ENCODE measurements around the gene IPP. TPM values are rescaled to one million over a fixed set of nuclear protein-coding genes. Genes with fewer than 3 reads are reported as not detected.
A peak's percentile ranks its signal among the peaks of the same experiment; 100 is the strongest.

The IPP gene
- total RNA-seq, 6 experiments from 2014 or later = 5.5 to 12.9 (median 8.3) TPM

DNA sequence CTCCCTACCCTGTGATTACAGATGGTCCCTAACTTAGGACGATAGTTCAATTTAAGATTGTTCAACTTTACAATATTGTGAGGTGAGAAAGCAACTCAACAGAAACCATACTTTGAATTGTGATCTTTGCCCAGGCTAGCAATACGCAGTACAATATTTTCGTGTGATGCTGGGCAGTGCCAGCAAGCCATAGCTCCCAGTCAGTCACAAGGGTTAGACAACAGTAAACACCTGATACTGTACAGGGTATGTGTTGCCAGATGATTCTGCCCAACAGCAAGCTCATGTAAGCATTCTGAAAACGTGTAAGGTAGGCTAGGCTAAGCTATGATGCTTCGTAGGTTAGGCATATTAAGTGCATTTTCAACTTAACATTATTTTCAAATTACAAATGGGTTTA is 76.0 kb downstream of the IPP start:
- no peak for DNase-seq

DNA sequence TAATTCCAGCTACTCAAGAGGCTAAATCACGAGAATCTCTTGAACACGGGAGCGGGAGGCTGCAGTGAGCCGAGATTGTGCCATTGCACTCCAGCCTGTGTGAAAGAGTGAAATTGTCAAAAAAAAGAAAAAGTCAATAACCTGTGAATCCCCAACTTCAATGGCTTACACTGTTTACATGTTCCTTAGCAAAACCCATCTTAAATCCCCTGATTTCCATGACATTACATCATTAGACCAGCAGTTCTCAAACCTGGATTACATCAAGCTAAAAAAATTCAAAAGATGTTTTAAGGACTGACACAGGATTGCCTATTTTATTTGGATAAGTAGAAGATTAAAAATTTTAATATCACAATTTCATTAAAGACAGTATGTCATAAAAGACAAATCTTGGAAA is 76.5 kb downstream of the IPP start:
- no peak overlapping the region for H3K27ac ChIP-seq
- TF ChIP-seq POLR2A (IDR thresholded peaks at IDR 0.05) = no peak
- TF ChIP-seq, protein P1, sequence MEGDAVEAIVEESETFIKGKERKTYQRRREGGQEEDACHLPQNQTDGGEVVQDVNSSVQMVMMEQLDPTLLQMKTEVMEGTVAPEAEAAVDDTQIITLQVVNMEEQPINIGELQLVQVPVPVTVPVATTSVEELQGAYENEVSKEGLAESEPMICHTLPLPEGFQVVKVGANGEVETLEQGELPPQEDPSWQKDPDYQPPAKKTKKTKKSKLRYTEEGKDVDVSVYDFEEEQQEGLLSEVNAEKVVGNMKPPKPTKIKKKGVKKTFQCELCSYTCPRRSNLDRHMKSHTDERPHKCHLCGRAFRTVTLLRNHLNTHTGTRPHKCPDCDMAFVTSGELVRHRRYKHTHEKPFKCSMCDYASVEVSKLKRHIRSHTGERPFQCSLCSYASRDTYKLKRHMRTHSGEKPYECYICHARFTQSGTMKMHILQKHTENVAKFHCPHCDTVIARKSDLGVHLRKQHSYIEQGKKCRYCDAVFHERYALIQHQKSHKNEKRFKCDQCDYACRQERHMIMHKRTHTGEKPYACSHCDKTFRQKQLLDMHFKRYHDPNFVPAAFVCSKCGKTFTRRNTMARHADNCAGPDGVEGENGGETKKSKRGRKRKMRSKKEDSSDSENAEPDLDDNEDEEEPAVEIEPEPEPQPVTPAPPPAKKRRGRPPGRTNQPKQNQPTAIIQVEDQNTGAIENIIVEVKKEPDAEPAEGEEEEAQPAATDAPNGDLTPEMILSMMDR (IDR thresholded peaks at IDR 0.05) = no peak
- WGBS (ENCODE audit: insufficient coverage, low coverage, low lambda C conversion rate, missing lambda C conversion rate) = 45% methylated on average over 4 of the region's 4 CpGs
- H3K36me3 ChIP-seq = no peaks in the 10 kb centered on the region
- no peak for DNase-seq
- peaks cover 0 to 62% (median 30%) of the 10 kb centered on the region in 4 donors for H3K4me1 ChIP-seq
- ATAC-seq = peak in 1 of 4 donors; percentile 44
- intact Hi-C loops (cut with DNase I) = no loop called here
- no peaks in the 10 kb centered on the region for H3K9me3 ChIP-seq
- no peaks in the 10 kb centered on the region for H3K27me3 ChIP-seq
- no peak overlapping the region for H3K4me3 ChIP-seq

More for the DNA sequence above, 76.0 kb downstream of the IPP start:
- Histone ChIP-seq H3K4me1 (peaks cover 0 to 62% (median 30%) of the 10 kb centered on the region in 4 donors), H3K36me3 (no peaks in the 10 kb centered on the region), H3K27me3 (no peaks in the 10 kb centered on the region), H3K9me3 (no peaks in the 10 kb centered on the region), H3K4me3 (no peak overlapping the region), H3K27ac (no peak overlapping the region)
- ATAC-seq = peak; percentile 50 to 66 (median 62)
- no peak for TF ChIP-seq POLR2A (IDR thresholded peaks at IDR 0.05)
- TF ChIP-seq, protein P1 (IDR thresholded peaks at IDR 0.05) = no peak
- WGBS (ENCODE audit: insufficient coverage, low coverage, low lambda C conversion rate, missing lambda C conversion rate) = 37% methylated on average over 5 of the region's 5 CpGs
- intact Hi-C loops (cut with DNase I) = no loop called here

DNA sequence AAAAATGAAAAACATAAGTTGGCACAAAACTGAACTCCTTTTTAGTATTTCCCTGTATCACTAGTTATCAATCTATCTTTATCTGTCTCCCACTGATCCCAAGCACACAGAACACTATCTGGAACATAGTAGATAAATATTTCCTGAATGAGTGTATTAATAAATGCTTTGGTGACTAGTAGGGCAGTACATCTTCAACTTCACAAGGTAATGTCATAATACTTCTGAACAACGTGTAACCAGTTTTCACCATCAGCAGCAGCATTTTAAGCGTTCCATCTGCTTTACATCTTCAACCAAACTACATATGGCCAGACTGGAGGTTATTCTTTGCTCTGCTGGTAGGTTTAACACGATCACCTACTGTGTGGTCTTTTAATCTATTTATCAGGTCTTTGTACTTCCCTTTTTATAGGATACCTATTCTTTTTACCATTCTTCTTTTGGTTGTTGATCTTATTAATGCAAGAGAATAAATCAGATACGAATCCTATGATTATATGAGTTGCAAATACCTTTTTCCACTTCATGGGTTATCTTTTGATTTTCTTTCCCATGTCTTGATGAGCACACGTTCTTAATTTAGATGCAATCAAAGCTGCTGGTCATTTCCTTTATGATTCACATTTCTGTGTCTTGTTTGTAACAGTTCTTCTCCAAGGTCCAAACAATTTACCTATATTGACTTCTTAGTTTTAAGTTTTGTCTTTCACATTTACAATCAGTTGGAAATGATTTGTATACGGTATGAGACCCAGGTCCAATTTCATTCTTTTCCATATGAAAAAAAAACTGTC is 80.4 kb downstream of the IPP start:
- Histone ChIP-seq H3K4me3 (no peak overlapping the region), H3K36me3 (no peaks in the 10 kb centered on the region), H3K4me1 (peaks cover 0 to 58% (median 16%) of the 10 kb centered on the region in 4 donors), H3K9me3 (no peaks in the 10 kb centered on the region), H3K27me3 (no peaks in the 10 kb centered on the region), H3K27ac (no peak overlapping the region)
- 73% methylated on average over 6 of the region's 6 CpGs for WGBS (ENCODE audit: insufficient coverage, low coverage, low lambda C conversion rate, missing lambda C conversion rate)
- no peak for ATAC-seq
- DNase-seq = no peak
- TF ChIP-seq, protein P1 (IDR thresholded peaks at IDR 0.05) = no peak
- intact Hi-C loops (cut with DNase I) = no loop called here

DNA sequence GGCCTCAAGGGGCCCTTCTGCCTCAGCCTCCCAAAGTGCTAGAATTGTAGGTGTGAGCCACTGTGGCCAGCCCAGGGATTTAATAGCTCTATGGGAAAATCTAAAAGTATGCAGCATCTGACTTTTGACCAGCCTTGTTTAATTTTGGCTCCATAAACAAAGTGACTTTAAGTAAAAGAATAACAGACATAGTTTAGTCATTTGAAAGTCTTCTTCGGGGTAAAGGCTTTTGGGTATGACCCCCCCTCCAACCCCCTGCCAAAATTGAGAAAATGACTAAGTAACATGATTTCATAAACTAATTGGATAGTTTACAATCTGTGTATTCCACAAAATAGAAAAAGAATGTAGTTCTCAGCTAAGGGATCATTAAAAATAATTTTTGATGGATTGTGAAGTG is 81.1 kb downstream of the IPP start:
- DNase-seq (no peak), ATAC-seq (peak in 3 of 4 donors; percentile 21 to 56 (median 51))
- Histone ChIP-seq H3K4me1 (peaks cover 0 to 55% (median 12%) of the 10 kb centered on the region in 4 donors), H3K9me3 (no peaks in the 10 kb centered on the region), H3K27ac (no peak overlapping the region), H3K4me3 (no peak overlapping the region), H3K27me3 (no peaks in the 10 kb centered on the region), H3K36me3 (no peaks in the 10 kb centered on the region)
- no peak for TF ChIP-seq POLR2A (IDR thresholded peaks at IDR 0.05)
- TF ChIP-seq, protein P1 (IDR thresholded peaks at IDR 0.05) = no peak
- intact Hi-C loops (cut with DNase I) = no loop called here
- WGBS (ENCODE audit: insufficient coverage, low coverage, low lambda C conversion rate, missing lambda C conversion rate) = 20% methylated on average over 1 of the region's 1 CpG

All from right lobe of liver (tissue), 6 donors.